Inflammatory macrophage treated with lipopolysaccharide for 1 hour (primary cell): ENCODE results near the gene DBF4B.
A peak's percentile ranks its signal among the peaks of the same experiment; 100 is the strongest.

Experiments used
- DNase-seq, 2 donors: peaks; one replicate each; pipeline ENCODE4 v3.0.0-alpha.2; 2020 to 2022

The DBF4B gene

DNA sequence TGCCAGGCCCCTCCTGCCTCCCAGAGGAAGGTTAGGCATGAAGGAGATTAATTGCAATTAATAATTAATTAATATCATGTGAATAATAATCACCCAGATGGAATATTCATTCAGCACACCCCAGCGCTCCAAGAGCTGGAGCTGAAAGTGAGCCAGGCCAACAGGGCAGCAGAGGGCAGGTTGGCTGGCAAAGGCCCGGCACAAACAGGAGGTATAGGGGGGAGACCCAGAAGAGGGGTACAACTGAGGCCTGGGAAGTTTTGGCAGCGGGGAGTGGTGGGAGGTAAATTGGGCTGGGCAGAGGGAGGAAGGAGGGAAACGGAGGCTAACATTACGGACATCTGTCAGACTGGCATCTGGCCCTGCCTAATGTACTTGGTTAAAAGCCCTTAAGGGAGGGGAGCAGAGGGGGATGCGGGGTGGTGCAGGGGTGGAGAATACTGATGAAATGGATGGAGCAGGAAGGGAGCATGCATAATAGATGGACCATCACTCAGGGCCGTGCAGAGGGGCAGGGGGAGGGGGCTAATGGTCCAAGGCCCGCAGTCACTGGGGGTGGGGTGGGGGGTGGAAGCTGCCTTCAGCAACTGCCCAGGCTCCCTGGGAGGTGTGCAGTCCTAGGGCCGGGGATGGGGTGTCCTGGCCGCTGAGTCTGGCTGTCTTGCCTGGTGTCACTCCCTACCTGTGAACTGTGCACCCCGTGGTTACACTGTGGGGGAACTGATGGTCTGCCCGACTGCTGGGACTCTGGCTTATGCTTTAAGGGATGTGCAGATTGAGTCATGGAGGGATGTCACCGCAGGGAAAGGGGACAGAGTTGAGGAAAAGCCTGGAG is 52.2 kb downstream of the DBF4B start:
- DNase-seq, result no peak

DNA sequence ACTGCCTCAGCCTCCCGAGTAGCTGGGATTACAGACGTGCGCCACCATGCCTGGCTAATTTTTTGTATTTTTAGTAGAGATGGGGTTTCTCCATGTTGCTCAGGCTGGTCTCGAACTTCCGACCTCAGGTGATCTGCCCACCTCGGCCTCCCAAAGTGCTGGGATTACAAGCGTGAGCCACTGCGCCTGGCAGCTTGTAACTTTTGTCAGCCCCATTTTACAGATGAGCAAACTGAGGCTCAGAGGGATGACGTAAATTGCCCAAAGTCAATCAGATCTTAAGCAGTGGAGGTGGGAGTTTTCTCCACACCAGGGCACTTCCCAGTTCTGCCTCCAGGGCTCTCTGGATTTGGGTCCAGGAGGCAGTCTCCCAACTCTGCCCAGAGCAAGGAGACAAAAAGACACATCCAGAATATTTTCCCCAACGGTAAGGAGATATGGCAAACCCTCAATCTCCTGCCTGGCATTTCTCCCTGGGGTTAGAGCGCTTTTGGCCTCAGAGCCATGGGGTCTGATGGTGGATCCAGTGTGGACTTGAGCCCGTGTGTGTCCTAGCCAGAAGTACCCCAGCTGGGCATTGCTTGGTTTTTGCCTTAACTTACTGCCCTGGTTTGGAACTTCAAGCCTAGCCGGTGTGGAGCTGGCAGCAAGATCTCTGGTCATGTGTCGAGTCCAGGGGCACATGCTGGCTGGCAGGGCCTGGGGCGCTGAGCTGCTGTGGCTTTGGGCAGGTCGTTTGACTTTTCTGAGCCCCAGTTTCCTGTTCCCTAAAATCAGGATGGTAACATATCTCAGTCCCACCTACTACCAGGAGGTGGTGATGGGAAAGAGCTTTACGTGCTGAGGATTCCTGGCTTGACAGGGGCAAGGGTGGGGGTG is 53.7 kb downstream of the DBF4B start:
- DNase-seq, result no peak

DNA sequence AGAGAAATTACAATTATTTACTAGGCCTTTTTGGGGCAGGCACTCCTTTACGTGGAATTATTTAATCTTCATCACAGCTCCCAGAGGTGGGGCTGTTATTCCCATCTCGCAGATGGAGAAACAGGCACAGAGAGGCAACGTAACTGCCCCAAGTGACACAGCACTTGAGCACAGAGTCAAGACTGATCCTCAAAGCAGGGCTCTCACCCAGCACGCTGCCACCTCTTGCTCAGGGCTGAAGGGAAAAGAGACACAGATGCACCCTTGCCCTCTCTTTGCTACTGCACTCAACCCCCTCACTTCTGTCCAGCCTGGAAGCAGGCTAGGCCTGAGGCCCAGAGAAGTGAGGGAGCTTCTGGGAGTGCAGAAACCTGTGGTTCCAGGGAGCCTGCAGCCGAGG is 54.7 kb downstream of the DBF4B start:
- no peak for DNase-seq

DNA sequence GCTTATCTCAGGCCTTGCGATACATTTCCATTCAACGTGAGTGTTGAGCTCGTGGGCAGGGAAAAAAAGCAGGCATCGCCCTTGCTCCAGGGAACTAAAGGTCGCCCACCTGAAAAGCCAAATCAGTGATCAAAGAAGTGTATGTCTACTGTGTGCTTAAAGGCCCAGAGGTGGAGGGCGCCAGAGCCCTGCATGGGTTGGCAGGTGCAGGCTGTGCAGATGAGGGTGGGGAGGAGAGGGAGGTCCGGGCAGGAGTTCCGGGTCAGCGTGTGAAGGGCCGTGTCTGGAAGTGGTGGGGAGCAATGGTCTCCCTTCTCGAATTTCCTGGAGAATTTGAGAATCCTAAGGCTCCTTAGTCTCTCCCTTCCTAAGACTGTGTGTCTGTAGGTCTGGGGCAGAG is 57.5 kb downstream of the DBF4B start:
- DNase-seq, result no peak

DNA sequence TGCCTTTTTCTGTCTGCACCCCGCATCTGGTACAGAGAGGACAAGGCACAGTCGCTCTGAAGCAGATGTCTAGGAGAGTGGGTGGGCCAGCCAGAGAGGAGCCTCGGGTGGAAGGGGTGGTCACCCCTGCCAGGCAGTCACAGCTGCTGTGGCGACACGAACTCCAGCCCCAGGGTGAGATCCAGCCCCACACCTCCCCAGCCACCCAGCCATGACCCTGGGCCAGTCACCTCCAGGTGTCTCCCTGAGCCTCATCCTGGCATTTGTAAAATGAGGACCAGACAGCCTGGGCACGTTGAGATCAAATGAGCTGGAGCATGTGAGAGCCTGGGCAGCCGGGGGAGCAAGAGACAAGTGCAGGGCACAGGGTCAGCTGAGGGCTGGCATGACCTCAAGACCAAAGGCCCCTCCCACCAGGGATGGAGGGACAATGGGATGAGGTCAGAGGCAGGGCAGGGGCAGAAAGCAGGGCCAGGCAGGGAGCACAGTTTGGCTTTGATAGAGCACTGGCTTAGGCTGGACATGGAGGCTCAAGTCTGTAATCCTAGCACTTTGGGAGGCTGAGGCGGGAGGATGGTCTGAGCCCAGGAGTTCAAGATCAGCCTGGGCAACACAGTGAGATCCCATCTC is 58.1 kb downstream of the DBF4B start:
- DNase-seq, result no peak

DNA sequence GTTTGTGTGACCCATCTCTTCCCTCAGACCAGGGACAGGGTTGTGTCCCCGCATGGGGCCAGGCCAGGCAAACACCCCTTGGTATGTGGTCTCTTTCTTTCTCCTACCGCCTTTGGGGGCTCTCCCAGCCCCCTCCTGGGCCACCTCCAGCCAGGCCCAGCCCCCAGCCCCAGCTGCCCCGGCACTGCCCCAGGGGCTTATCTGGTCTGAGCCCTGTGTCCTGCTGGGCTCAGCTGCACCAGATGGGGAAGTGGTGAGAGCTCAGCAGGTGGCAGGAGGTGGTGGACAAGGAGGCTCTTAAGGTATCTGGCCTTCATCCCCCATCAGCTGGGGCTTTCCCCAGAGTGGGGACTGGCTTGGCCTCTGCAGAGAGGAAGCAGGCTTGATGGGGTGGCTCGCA is 59.0 kb downstream of the DBF4B start:
- DNase-seq, result no peak

DNA sequence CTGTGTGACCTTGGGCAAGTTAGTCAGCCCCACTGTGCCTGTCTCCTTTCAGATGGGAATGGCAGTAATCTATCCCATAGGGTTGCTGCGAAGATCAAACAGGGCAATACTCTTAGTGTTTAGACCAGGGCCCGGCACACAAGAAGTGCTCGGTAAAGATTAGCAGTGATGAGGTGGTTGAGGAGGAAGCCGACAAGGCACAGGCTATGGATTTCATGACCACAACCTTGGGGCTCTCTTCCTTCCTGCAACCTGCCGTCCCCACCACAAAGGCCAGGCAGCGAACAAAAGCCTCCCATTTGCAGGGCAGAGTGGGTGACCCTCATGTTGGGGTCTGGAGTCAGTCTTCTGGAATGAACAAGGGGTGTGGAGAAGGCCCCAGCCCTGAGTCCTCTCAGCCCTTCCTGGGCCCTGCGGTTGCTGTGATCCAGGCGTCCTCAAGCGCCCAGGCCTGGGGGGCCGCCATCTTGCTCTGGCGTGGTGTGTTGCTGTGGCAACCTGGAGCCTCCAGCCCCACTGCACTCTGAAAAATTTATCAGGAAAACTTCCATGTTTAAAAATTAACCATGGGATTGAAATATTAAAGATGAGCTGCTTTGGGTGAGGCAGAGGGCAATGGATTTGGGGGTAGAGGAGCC is 60.2 kb downstream of the DBF4B start:
- no peak for DNase-seq

DNA sequence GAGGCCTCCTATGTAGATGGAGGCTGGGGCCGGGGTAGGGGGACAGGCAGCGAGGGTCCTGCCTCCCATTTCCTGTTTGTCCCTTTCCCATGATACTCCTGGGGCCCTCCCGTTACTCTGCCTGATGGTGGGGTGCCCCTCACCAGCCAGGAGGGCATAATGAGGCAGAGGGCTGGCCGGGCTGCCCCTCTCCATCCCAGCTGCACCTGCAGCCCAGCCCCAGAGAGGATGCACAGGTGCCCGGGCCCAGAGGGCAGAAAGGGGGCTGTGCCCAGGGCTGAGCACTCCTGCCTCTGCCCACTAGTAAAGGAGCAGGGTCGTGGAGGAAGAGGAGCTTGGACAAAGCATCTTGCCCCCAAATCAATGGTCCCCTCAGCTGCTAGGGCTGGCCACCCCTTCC is 60.8 kb downstream of the DBF4B start:
- no peak for DNase-seq

DNA sequence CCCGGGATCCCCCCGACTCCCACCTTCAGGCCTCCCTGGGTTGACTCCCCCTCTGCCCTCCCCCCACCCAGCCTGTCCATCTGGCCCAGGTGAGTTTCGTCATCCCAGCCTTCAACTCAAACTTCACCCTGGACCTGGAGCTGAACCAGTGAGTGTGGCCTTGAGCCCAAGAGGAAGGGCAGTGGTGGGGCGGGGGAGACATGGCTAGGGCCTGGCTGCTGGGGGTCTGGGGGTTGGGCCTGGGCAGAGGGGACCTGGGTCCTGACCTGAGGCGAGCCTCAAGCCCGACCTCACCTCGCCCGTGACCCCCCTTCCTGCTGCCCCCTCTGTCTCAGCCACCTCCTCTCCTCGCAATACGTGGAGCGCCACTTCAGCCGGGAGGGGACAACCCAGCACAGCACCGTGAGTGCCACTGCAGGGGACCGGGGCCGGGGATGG is 61.2 kb downstream of the DBF4B start:
- DNase-seq, result no peak

DNA sequence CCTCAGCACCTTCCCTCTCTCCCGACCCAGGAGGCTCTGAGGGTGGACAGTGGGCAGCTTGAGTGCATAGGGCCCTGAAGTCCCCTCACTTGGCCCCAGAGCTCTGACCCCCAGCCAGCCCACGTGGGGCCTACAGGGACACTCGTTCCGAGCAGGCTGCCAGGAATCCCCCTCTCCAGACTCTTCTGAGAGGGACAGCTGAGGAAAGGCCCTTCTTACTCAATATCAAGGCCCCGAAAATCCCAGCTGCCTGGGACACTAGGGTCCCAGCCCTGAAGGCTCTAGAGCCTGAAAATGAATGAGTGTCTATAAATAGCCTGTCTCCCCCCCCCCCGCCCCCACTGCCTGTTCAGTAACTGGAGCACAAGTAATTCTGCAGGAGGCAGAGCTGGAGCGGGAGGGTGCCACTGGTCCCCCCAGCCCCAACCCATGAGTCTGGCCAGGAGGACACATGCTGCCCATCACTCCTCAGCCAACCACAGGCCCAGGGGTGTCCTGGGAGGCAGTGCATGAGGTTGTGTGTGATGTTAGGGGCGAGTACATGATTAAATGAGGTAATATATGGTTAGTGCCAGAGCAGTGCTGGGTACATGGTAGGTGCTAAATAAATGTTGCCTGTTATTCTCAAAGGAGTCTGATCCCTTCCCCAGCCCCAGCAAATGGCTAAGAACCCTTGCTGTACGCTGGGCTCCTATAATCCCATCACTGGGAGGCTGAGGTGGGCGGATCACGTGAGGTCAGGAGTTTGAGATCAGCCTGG is 61.9 kb downstream of the DBF4B start:
- peak in 1 of 2 donors; percentile 20 for DNase-seq

DNA sequence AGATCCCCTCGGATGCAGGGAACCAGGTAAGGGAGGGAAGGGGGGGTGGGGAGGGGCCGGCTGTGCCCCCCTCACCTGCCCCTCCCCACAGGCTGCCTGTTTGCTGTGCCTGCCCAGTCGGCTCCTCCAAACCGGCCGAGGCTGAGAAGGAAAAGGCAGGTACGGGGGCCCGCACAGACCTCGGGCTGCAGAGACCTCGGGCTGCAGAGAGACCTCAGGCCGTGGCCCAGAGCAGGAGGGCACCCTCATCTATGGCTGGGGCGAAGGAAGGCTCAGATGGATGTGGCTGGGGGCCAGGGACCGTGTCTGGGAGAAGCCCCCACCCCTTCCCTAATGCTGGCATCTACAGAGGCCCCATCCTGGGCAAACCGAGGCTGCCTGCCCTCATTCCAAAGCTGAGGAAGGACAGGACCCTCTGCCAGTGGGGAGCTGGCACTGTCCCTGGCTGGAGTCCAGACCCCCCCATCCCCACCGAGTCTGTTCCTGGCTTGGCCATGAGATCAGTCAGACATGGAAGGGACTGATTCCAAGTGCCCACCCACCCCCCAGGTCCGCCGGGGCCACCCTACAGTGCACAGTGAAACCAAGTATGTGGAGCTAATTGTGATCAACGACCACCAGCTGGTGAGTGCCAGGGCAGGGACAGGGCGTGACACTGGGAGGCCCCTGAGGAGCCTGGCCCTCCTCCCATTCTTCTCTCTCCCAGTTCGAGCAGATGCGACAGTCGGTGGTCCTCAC is 64.0 kb downstream of the DBF4B start:
- DNase-seq, result no peak

DNA sequence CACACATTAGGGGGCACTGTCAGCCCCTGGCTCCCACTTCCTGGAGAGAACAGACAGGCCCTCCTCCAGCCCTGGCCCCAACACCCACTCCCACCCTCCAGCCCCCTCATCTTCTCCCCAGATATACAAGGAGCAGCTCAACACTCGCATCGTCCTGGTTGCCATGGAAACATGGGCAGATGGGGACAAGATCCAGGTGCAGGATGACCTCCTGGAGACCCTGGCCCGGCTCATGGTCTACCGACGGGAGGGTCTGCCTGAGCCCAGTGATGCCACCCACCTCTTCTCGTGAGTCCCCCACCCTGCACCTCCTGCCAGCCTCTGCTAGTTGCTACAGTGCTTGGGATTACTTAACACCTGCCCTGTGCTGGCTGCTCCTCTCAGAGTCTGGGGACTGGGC is 64.7 kb downstream of the DBF4B start:
- no peak for DNase-seq

DNA sequence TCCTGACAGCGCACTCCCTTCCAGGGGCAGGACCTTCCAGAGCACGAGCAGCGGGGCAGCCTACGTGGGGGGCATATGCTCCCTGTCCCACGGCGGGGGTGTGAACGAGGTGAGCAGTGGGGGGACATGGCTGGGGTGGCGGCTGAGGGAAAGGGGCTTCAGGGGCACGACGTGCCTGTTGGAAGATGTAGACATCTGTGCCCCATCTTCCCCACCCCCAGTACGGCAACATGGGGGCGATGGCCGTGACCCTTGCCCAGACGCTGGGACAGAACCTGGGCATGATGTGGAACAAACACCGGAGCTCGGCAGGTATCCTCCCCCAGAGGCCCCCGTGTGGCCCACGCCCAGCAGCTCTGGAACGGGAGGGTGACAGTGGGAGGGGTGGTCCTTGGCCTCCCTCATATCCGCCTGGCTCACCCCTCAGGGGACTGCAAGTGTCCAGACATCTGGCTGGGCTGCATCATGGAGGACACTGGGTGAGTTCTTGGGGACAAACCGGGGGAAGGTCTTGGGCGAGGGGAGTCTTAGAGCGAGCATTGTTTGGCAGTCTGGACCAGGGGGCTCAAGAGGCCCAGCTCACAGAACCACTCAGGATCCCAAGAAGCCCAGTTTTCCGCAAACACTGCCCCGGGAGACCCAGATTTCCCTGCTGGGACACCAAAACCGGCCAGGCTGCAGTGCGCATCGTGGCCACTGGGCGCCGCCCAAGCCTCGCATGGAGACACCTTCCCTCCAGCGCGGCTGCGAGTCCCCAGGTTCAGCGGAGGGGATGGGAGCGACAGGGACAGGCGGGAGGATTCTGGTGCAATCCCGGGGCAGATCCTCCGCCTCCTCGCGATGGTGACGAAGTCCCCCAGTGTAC is 66.0 kb downstream of the DBF4B start:
- peak; percentile 54 to 95 for DNase-seq

DNA sequence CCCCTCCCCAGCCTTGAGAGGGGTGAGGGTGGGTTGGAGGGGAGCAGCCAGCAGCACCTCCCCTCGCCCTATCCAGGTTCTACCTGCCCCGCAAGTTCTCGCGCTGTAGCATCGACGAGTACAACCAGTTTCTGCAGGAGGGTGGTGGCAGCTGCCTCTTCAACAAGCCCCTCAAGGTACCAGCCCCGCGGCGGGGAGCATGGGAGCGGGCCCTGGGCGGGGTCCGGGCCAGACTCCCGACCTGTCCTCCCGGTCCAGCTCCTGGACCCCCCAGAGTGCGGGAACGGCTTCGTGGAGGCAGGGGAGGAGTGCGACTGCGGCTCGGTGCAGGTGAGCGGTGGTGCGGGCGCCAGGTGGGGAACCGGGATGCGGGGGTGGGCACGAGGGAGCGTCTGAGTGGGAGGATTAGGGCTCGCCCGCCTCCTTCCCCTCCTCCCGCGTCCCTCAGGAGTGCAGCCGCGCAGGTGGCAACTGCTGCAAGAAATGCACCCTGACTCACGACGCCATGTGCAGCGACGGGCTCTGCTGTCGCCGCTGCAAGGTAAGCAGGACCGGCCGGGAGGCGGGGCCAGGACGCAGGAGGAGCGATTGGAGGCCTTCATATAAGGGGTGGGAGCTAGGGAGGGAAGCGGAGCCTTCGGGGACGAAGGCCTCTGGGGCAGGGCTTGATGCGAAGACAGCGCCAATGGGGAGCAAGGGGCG is 66.8 kb downstream of the DBF4B start:
- DNase-seq, result peak; percentile 95 to 97

DNA sequence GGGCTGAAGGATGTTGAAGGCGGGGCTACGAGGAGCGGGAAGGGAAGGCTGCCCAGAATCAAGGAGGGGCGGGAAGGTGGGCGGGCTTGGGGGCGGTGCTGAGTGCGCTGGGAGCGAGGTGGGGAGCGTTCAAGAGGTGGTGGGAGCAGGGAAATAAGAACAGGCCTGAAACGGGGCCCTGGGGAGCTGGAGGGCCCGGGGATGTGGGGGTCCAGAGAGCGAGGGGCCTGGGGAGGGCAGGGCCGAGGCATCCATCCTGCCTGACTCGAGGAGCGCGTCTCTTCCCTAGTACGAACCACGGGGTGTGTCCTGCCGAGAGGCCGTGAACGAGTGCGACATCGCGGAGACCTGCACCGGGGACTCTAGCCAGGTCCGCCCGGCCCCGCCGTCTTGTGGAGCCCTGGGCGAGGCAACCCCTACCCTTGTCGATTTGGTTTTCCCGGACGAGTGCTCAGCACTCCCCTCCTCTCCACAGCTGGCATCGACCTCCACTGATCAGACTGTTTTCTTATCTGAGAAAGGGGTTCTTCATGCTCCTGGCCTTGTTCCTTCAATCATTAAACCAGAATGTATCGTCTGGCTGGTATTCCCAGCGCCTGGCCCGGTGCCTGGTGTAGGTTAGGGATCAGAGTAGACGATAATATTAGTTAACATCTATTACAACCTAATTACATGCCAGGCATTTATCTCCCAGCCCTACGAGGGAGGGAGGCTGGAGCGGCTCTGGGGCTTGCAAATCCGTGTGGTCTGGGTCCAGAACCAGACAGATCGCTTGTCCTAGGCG is 67.6 kb downstream of the DBF4B start:
- DNase-seq, result no peak

DNA sequence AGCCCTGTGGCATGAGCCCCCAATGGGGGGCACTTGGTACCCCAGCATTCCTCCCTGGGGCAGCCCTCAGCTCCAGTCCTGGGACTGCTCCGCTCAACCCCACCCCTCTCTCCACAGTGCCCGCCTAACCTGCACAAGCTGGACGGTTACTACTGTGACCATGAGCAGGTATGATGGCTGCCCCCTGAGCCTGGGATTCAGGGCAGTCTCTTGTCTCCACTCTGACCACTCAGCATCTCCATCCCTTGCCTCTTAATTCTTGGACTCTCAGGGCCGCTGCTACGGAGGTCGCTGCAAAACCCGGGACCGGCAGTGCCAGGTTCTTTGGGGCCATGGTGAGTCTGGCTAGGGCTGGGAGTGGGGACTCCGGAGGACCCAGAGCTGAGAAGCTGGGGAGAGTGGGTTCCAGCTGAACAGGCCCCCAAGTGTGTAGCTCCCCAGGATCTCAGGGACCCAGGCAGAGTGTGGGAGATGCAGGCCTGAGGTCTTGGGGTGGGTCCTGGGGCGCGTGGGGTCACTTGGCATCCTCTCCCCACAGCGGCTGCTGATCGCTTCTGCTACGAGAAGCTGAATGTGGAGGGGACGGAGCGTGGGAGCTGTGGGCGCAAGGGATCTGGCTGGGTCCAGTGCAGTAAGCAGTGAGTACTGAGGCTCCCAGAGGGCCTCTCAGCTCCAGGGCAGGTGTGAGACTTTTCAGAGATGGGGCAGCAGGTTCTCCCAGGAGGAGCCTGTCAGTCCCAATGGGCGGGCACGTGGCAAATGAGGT is 68.3 kb downstream of the DBF4B start:
- DNase-seq, result no peak

DNA sequence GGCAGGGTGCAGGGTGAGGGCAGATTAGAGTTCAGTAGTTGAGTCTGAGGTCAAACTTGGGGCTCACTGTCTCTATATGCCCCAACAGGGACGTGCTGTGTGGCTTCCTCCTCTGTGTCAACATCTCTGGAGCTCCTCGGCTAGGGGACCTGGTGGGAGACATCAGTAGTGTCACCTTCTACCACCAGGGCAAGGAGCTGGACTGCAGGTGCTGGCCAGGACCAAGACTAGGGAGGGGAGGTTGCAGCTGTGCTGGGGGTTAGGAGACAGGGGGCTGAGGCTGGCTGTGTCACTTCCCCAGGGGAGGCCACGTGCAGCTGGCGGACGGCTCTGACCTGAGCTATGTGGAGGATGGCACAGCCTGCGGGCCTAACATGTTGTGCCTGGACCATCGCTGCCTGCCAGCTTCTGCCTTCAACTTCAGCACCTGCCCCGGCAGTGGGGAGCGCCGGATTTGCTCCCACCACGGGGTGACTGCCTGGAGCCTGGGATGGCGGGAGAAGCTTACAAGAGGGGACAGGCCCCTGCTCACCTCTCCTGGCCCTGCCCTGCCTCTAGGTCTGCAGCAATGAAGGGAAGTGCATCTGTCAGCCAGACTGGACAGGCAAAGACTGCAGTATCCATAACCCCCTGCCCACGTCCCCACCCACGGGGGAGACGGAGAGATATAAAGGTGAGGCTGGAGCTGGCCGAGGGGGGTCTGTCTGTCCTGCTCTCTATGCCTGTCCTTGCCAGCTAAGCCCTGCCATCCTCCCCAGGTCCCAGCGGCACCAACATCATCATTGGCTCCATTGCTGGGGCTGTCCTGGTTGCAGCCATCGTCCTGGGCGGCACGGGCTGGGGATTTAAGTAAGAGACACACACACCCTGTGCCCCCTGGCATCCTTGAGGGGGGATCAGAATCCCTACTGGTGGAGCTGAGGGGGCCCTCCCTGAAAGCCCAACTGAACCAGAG is 69.2 kb downstream of the DBF4B start:
- no peak for DNase-seq
